Chondrocyte (in vitro differentiated cells): Measurements from ENCODE around the gene SCYL1. TPM values are rescaled to one million over a fixed set of nuclear protein-coding genes. Genes with fewer than 3 reads are reported as not detected.

ENCODE experiments used
- DNase-seq: peaks from one replicate; pipeline ENCODE4 v3.0.0; 2021; ENCODE audit warnings: mixed read lengths, low spot score
- H3K27ac Mint-ChIP-seq: one replicate; pipeline ENCODE4 v1.8.0; 2021; ENCODE audit warnings: mild to moderate bottlenecking, moderate library complexity, mixed read lengths; ENCODE audit not compliant: unreplicated experiment
- H3K27me3 Mint-ChIP-seq: 2 replicates; pipeline ENCODE4 v1.8.0; 2021; ENCODE audit warnings: low read depth, mixed read lengths
- H3K36me3 Mint-ChIP-seq: 2 replicates; pipeline ENCODE4 v1.8.0; 2021; ENCODE audit warnings: low read depth, mixed read lengths
- H3K4me1 Mint-ChIP-seq: 2 replicates; pipeline ENCODE4 v1.8.0; 2021; ENCODE audit warnings: low read depth, mild to moderate bottlenecking, mixed read lengths
- H3K4me3 Mint-ChIP-seq: one replicate; pipeline ENCODE4 v1.8.0; 2021; ENCODE audit warnings: mild to moderate bottlenecking, moderate library complexity, mixed read lengths; ENCODE audit not compliant: unreplicated experiment
- H3K9me3 Mint-ChIP-seq: 2 replicates; pipeline ENCODE4 v1.8.0; 2021; ENCODE audit warnings: low read depth, mixed read lengths
- CTCF ChIP-seq: fragments of 200-600 bp; sonication (generic); IDR thresholded peaks from 2 replicates; pipeline ENCODE4 v1.5.0; 2021; ENCODE audit warnings: antibody characterized with exemption, mild to moderate bottlenecking, moderate library complexity
- total RNA-seq: library from RNA; stranded (reverse); gene quantifications from 3 replicates; pipeline ENCODE4 v1.2.1, GENCODE V29; 2021

Gene SCYL1
- total RNA-seq, 1 donor from 2014 or later = 108 TPM

GRCh38 chr11:65498977-65499712 lies 25.7 kb upstream of the SCYL1 start, which contains the start of gene MALAT1:
Gene MALAT1 (plus strand): TSS chr11:65499045.
- no peaks in the 10 kb centered on the region for H3K9me3 Mint-ChIP-seq
- peaks cover 27% of the 10 kb centered on the region for H3K4me1 Mint-ChIP-seq
- H3K27ac Mint-ChIP-seq = no peak within 1 kb of the TSS
- no peaks in the 10 kb centered on the region for H3K27me3 Mint-ChIP-seq
- H3K36me3 Mint-ChIP-seq = peaks cover 7% of the 10 kb centered on the region
- H3K4me3 Mint-ChIP-seq = no peak within 1 kb of the TSS
- no peak for TF ChIP-seq CTCF
- peak; percentile 94 for DNase-seq

- Mint-ChIP-seq H3K4me1 (peaks cover 24% of the 10 kb centered on the region), H3K4me3 (no peak overlapping the region), H3K27me3 (no peaks in the 10 kb centered on the region), H3K27ac (no peak overlapping the region), H3K36me3 (peaks cover 14% of the 10 kb centered on the region), H3K9me3 (no peaks in the 10 kb centered on the region)
- DNase-seq = no peak
- no peak for TF ChIP-seq CTCF
These were observed 25.0 kb upstream of the SCYL1 start for GRCh38 chr11:65499713-65500386.

- H3K27me3 Mint-ChIP-seq = no peaks in the 10 kb centered on the region
- H3K4me1 Mint-ChIP-seq = peaks cover 27% of the 10 kb centered on the region
- peaks cover 22% of the 10 kb centered on the region for H3K36me3 Mint-ChIP-seq
- TF ChIP-seq CTCF = no peak
- no peak overlapping the region for H3K4me3 Mint-ChIP-seq
- H3K27ac Mint-ChIP-seq = no peak overlapping the region
- DNase-seq = peak; percentile 28
- no peaks in the 10 kb centered on the region for H3K9me3 Mint-ChIP-seq
These were observed 24.3 kb upstream of the SCYL1 start for GRCh38 chr11:65500387-65501185.

- no peak for TF ChIP-seq CTCF
- no peak for DNase-seq
- no peak overlapping the region for H3K4me3 Mint-ChIP-seq
- peaks cover 27% of the 10 kb centered on the region for H3K4me1 Mint-ChIP-seq
- H3K9me3 Mint-ChIP-seq = no peaks in the 10 kb centered on the region
- peaks cover 27% of the 10 kb centered on the region for H3K36me3 Mint-ChIP-seq
- no peak overlapping the region for H3K27ac Mint-ChIP-seq
- H3K27me3 Mint-ChIP-seq = no peaks in the 10 kb centered on the region
These were observed 23.8 kb upstream of the SCYL1 start for GRCh38 chr11:65501186-65501471.

- no peak overlapping the region for H3K27ac Mint-ChIP-seq
- peaks cover 33% of the 10 kb centered on the region for H3K36me3 Mint-ChIP-seq
- no peaks in the 10 kb centered on the region for H3K27me3 Mint-ChIP-seq
- no peak for DNase-seq
- TF ChIP-seq CTCF = no peak
- H3K4me3 Mint-ChIP-seq = no peak overlapping the region
- no peaks in the 10 kb centered on the region for H3K9me3 Mint-ChIP-seq
- peaks cover 27% of the 10 kb centered on the region for H3K4me1 Mint-ChIP-seq
These were observed 23.2 kb upstream of the SCYL1 start for GRCh38 chr11:65501472-65502273.
